HL-60 (cell line): Measurements from ENCODE around the gene CNBD2.
A peak's percentile ranks its signal among the peaks of the same experiment; 100 is the strongest.

Experiments
- DNase-seq, 2 experiments: peaks; one replicate each; pipeline ENCODE4 v3.0.0-alpha.2; 2010 to 2020; ENCODE audit warnings: low read depth in 1 of 2, low spot score in 1 of 2
- H3K27ac ChIP-seq: fragments of 250-450 bp; sonication (Bioruptor Pico); replicated peaks from 2 replicates; pipeline ENCODE4 v1.5.1; 2020; ENCODE audit warnings: mild to moderate bottlenecking, moderate library complexity
- H3K27me3 ChIP-seq: fragments of 250-450 bp; sonication (Bioruptor Pico); 2 replicates; pipeline ENCODE4 v1.5.1; 2021; ENCODE audit warnings: mild to moderate bottlenecking, moderate library complexity; ENCODE audit not compliant: insufficient read depth, poor library complexity, severe bottlenecking
- H3K4me3 ChIP-seq: replicated peaks from 2 replicates; pipeline ENCODE4 v1.5.1; 2011; ENCODE audit warnings: mild to moderate bottlenecking, control low read depth, low read length; ENCODE audit not compliant: insufficient read depth
- CTCF ChIP-seq: IDR thresholded peaks from one replicate; pipeline ENCODE4 v1.5.1; 2011; ENCODE audit warnings: low read length, control low read depth, inconsistent platforms; ENCODE audit not compliant: insufficient read depth
- GABPA ChIP-seq: IDR thresholded peaks from 2 replicates; pipeline ENCODE4 v1.6.1; 2012; ENCODE audit warnings: low read depth
- POLR2AphosphoS5 ChIP-seq: IDR thresholded peaks from 2 replicates; pipeline ENCODE4 v1.6.1; 2012; ENCODE audit warnings: low read depth
- SPI1 ChIP-seq: IDR thresholded peaks from 2 replicates; pipeline ENCODE4 v1.6.1; 2012; ENCODE audit warnings: low read depth, mild to moderate bottlenecking, borderline replicate concordance
- TF ChIP-seq, protein P1 (sequence below): IDR thresholded peaks from 2 replicates; pipeline ENCODE4 v1.6.1; 2012; ENCODE audit warnings: low read depth; ENCODE audit not compliant: insufficient replicate concordance

Gene CNBD2

GRCh38 chr20:36035745-36036144, 67.4 kb downstream of the CNBD2 start:
- no peak overlapping the region for H3K27ac ChIP-seq
- TF ChIP-seq, protein P1, sequence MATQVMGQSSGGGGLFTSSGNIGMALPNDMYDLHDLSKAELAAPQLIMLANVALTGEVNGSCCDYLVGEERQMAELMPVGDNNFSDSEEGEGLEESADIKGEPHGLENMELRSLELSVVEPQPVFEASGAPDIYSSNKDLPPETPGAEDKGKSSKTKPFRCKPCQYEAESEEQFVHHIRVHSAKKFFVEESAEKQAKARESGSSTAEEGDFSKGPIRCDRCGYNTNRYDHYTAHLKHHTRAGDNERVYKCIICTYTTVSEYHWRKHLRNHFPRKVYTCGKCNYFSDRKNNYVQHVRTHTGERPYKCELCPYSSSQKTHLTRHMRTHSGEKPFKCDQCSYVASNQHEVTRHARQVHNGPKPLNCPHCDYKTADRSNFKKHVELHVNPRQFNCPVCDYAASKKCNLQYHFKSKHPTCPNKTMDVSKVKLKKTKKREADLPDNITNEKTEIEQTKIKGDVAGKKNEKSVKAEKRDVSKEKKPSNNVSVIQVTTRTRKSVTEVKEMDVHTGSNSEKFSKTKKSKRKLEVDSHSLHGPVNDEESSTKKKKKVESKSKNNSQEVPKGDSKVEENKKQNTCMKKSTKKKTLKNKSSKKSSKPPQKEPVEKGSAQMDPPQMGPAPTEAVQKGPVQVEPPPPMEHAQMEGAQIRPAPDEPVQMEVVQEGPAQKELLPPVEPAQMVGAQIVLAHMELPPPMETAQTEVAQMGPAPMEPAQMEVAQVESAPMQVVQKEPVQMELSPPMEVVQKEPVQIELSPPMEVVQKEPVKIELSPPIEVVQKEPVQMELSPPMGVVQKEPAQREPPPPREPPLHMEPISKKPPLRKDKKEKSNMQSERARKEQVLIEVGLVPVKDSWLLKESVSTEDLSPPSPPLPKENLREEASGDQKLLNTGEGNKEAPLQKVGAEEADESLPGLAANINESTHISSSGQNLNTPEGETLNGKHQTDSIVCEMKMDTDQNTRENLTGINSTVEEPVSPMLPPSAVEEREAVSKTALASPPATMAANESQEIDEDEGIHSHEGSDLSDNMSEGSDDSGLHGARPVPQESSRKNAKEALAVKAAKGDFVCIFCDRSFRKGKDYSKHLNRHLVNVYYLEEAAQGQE = no peak
- no peak for TF ChIP-seq CTCF
- peak; percentile 72 for TF ChIP-seq SPI1
- no peak for TF ChIP-seq POLR2AphosphoS5
- no peaks in the 10 kb centered on the region for H3K27me3 ChIP-seq
- no peak overlapping the region for H3K4me3 ChIP-seq
- peak in 1 of 2 experiments; percentile 19 for DNase-seq

- no peaks in the 10 kb centered on the region for H3K27me3 ChIP-seq
- TF ChIP-seq, protein P1 = no peak
- TF ChIP-seq GABPA = no peak
- TF ChIP-seq POLR2AphosphoS5 = no peak
- DNase-seq = no peak
- H3K27ac ChIP-seq = no peak overlapping the region
- H3K4me3 ChIP-seq = no peak overlapping the region
These were observed 68.3 kb downstream of the CNBD2 start for GRCh38 chr20:36036688-36037087.

- Histone ChIP-seq H3K27ac (no peak overlapping the region), H3K27me3 (no peaks in the 10 kb centered on the region), H3K4me3 (no peak overlapping the region)
- TF ChIP-seq GABPA (no peak), CTCF (no peak), SPI1 (no peak), POLR2AphosphoS5 (no peak)
- TF ChIP-seq, protein P1 = no peak
- DNase-seq = no peak
These were observed 72.2 kb downstream of the CNBD2 start for GRCh38 chr20:36040571-36040970.

GRCh38 chr20:36043441-36043840, 75.1 kb downstream of the CNBD2 start:
- TF ChIP-seq POLR2AphosphoS5 (no peak), GABPA (no peak), SPI1 (no peak), CTCF (no peak)
- TF ChIP-seq, protein P1 = no peak
- no peak for DNase-seq
- Histone ChIP-seq H3K27me3 (no peaks in the 10 kb centered on the region), H3K4me3 (no peak overlapping the region), H3K27ac (no peak overlapping the region)
